ENCODE data around the gene TUBA8.

TUBA8 gene

GRCh38 chr22:18156878-18157713, 46.5 kb downstream of the TUBA8 start:
- peak; percentile 77 for TF ChIP-seq CTCF (IDR thresholded peaks at IDR 0.05)

GRCh38 chr22:18157714-18158028, 47.1 kb downstream of the TUBA8 start:
- TF ChIP-seq CTCF (IDR thresholded peaks at IDR 0.05) = no peak
